GM12874 (cell line): Measurements from ENCODE around the gene GLYATL1.
A peak's percentile ranks its signal among the peaks of the same experiment; 100 is the strongest.

Source experiments
- TF ChIP-seq, protein P1 (sequence below): IDR thresholded peaks from 2 replicates; pipeline ENCODE4 v1.5.1; 2011; ENCODE audit warnings: low read depth, mild to moderate bottlenecking, control low read depth, low read length, moderate library complexity; ENCODE audit not compliant: insufficient read depth

GLYATL1 gene

DNA sequence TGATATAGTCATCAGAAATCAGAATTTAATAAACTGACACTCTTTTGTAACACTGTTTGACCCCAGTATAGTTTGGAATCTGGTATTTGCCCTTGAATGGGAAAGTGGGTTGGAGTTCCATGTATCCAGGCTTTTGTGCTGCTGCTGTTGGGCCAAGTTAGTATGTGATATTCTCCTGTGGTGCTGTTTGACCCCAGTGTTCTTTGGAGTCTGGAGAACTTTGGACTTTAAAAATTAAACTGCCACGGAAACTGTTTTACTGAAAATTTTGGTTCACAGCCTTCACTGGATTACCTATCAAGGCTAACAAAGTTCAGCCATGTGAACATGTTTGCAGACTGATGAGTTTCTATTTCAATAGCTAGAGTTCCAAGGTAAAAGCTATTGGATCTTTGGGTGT, 740 bp downstream of the GLYATL1 start:
- TF ChIP-seq, protein P1, sequence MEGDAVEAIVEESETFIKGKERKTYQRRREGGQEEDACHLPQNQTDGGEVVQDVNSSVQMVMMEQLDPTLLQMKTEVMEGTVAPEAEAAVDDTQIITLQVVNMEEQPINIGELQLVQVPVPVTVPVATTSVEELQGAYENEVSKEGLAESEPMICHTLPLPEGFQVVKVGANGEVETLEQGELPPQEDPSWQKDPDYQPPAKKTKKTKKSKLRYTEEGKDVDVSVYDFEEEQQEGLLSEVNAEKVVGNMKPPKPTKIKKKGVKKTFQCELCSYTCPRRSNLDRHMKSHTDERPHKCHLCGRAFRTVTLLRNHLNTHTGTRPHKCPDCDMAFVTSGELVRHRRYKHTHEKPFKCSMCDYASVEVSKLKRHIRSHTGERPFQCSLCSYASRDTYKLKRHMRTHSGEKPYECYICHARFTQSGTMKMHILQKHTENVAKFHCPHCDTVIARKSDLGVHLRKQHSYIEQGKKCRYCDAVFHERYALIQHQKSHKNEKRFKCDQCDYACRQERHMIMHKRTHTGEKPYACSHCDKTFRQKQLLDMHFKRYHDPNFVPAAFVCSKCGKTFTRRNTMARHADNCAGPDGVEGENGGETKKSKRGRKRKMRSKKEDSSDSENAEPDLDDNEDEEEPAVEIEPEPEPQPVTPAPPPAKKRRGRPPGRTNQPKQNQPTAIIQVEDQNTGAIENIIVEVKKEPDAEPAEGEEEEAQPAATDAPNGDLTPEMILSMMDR: no peak

DNA sequence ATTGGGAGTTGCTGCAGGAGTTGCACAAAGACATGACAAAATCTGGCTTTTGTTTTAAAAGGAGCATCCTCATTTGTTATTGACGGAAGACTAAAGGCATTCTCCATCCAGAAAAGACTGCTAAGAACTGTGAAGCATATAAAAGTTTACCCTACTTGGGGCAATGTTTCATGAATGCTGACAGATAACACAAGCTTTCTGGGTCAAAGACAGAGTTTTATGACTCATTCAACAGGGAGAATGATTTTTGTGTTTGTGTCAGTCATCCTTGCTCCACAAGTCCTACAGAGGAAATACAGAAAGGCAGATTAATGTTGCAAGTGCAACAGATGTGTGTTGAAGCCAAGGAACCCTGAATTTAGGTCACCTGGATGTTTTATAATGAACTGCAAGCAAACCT, 2.5 kb downstream of the GLYATL1 start:
- TF ChIP-seq, protein P1: no peak

DNA sequence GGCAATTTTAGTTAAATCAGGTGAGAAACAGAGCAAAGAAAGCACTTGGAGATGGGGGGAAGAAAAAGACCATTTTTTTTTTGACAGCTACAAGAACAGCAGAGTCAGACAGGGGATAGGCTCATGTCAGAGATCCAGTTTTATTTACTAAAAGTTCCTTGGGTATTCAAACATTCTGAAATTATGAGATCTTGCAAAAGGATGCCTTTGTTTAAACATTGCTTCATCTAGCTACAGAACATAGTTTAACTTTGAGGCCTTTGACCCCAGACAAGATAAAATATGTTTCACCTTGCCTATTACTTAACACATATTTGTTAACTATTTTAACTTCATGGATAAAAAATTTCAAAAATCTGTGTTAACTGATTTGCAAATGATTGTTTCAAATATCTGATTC, 6.4 kb downstream of the GLYATL1 start:
- TF ChIP-seq, protein P1: no peak

DNA sequence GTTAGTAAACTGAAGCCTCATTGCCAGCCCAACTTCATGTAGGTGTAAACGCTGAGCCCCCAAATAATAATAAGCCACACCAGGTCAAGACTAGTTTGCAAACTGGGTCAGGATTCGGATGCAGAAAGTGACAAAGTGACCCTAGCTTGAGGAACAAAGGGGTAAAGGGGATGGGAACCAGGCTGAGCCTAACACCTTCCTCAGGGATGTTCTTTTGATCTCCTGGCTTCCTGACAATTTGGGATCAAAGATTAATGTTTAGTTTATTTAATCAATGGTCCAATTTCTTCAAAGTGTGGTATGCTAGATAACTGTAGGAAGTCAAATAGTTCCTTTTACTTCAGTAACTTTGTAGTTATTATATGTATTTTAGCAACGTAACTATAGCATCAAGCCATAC, 9.9 kb downstream of the GLYATL1 start:
- TF ChIP-seq, protein P1: no peak

DNA sequence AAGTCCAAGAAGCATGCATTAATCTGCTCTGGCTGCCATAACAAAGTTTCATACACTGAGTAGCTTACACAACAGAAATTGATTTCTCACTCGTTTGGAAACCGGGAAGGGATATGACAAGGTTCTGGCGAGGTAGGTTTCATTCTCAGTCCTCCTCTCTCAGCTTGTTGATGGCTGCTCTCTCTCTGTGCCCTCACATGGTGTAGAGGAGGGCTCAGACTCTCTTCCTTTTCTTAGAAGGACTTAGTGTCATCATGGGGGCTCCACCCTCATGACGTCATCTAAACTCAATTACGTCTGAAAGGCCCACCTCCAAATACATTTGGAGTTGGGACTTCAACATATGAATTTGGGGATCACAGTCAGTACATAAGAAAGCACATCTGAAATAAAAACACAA, 18.6 kb downstream of the GLYATL1 start:
- TF ChIP-seq, protein P1: no peak

DNA sequence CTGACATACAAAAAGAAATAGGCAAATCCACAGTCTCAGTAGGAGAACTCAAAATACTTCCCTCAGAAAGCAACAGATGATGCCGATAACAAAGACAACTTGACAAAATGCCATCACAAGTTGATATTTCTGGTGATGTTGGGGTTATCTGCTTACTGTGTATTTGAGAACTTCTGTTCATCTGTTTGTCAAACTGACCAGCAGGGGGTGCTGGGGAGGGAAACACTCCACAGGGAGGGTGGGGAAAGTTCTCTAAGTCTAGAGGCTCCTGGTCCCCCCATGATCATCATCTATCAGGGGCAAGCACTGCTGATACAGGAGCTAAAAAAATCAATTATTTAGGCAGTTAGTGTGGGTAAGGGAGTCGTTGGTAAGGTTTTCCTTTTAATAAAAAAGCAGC, 19.2 kb downstream of the GLYATL1 start:
- TF ChIP-seq, protein P1: peak; percentile 60; the same call in 1 of the 2 replicates

DNA sequence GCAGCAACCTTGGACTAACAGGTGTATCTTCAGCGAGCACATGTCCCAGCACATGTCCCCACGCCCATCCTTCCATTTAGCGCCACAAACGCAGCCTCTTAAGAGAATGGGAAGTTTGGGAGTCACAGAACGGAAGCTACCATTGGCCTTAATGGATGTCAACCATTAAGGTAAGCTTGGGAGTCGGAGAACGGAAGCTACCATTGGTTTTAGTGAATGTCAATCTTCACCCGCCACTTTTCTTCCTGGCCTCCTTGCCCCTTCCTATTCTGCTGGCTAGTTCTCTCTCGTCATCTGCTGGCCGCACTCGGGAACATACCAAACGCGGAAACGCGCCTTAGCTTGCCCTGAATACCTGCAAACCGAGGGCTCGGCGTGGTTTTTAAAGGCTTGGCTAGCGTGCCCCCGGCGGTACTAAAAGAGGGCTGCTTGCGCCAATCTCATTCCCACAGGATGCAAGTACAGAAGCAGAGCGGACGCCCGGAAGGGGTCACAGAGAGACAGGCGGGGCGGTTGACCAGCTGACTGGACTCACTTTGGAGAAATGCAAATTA, 24.3 kb downstream of the GLYATL1 start:
- TF ChIP-seq, protein P1: no peak
